Neural progenitor cell (in vitro differentiated cells): ENCODE data around the gene STK17B. TPM values are rescaled to one million over a fixed set of nuclear protein-coding genes. Genes with fewer than 3 reads are reported as not detected.

Source experiments
- DNase-seq: peaks from one replicate; pipeline ENCODE4 v3.0.0-alpha.2; 2016; ENCODE audit warnings: low spot score
- H2AFZ ChIP-seq: fragments of 200-600 bp; sonication (generic); replicated peaks from 2 replicates; pipeline ENCODE4 v1.6.1; 2016; ENCODE audit warnings: antibody characterized with exemption
- H3F3A ChIP-seq: fragments of 200-600 bp; sonication (generic); 2 replicates; pipeline ENCODE4 v1.6.1; 2016; ENCODE audit warnings: antibody characterized with exemption, low read depth
- H3K27ac ChIP-seq: fragments of 200-600 bp; sonication (generic); 2 replicates; pipeline ENCODE4 v1.5.1; 2016; ENCODE audit warnings: mild to moderate bottlenecking
- H3K27me3 ChIP-seq: fragments of 200-600 bp; sonication (generic); 2 replicates; pipeline ENCODE4 v1.6.1; 2016; ENCODE audit warnings: mild to moderate bottlenecking, moderate library complexity
- H3K36me3 ChIP-seq: fragments of 200-600 bp; sonication (generic); 2 replicates; pipeline ENCODE4 v1.5.1; 2016
- H3K4me1 ChIP-seq: fragments of 200-600 bp; sonication (generic); 2 replicates; pipeline ENCODE4 v1.6.1; 2016; ENCODE audit warnings: mixed run types
- H3K4me2 ChIP-seq: fragments of 200-600 bp; sonication (generic); 2 replicates; pipeline ENCODE4 v1.6.1; 2016
- H3K4me3 ChIP-seq: fragments of 200-600 bp; sonication (generic); 2 replicates; pipeline ENCODE4 v1.5.1; 2016
- H3K79me2 ChIP-seq: fragments of 200-600 bp; sonication (generic); 2 replicates; pipeline ENCODE4 v1.6.1; 2016; ENCODE audit warnings: low read depth
- H3K9ac ChIP-seq: fragments of 200-600 bp; sonication (generic); 2 replicates; pipeline ENCODE4 v1.6.1; 2016
- H3K9me3 ChIP-seq: fragments of 200-600 bp; sonication (generic); 2 replicates; pipeline ENCODE4 v1.5.1; 2016; ENCODE audit warnings: low read depth
- H4K20me1 ChIP-seq: fragments of 200-600 bp; sonication (generic); 2 replicates; pipeline ENCODE4 v1.6.1; 2016; ENCODE audit warnings: low read depth
- H3K27ac Mint-ChIP-seq: 3 replicates; pipeline ENCODE4 v1.8.0; 2021; ENCODE audit warnings: mixed read lengths
- H3K27me3 Mint-ChIP-seq: 2 replicates; pipeline ENCODE4 v1.8.0; 2022; ENCODE audit warnings: low read depth, mild to moderate bottlenecking, inconsistent platforms, moderate library complexity, mixed read lengths; ENCODE audit not compliant: insufficient read depth
- H3K36me3 Mint-ChIP-seq: 3 replicates; pipeline ENCODE4 v1.8.0; 2021; ENCODE audit warnings: mixed read lengths
- H3K4me1 Mint-ChIP-seq: 3 replicates; pipeline ENCODE4 v1.8.0; 2021; ENCODE audit warnings: mixed read lengths
- H3K4me3 Mint-ChIP-seq: 3 replicates; pipeline ENCODE4 v1.8.0; 2021; ENCODE audit warnings: mild to moderate bottlenecking, moderate library complexity, mixed read lengths
- H3K9me3 Mint-ChIP-seq: 3 replicates; pipeline ENCODE4 v1.8.0; 2020; ENCODE audit warnings: mixed read lengths
- CTCF ChIP-seq: fragments of 200-600 bp; sonication (generic); IDR thresholded peaks from 2 replicates; pipeline ENCODE4 v1.5.1; 2017; ENCODE audit warnings: antibody characterized with exemption, mild to moderate bottlenecking
- EZH2 ChIP-seq: fragments of 200-600 bp; sonication (generic); IDR thresholded peaks from 2 replicates; pipeline ENCODE4 v1.6.1; 2017; ENCODE audit warnings: antibody characterized with exemption, mild to moderate bottlenecking, moderate library complexity
- EZH2phosphoT487 ChIP-seq: fragments of 200-600 bp; sonication (generic); IDR thresholded peaks from 2 replicates; pipeline ENCODE4 v1.6.1; 2017; ENCODE audit warnings: antibody characterized with exemption
- total RNA-seq: library from RNA; depleted of rRNA; stranded (reverse); fragments of >200 nt; gene quantifications from 2 replicates; pipeline ENCODE4 v1.2.3, GENCODE V29; 2015; ENCODE audit warnings: low replicate concordance

STK17B gene
- total RNA-seq, 1 donor from 2014 or later: 35.4 TPM

- DNase-seq: no peak
- Histone ChIP-seq H3K9ac (no peak overlapping the region), H3K4me2 (no peak overlapping the region), H3K36me3 (no peaks in the 10 kb centered on the region), H3F3A (no peaks in the 10 kb centered on the region), H3K27me3 (no peaks in the 10 kb centered on the region), H2AFZ (no peak overlapping the region), H3K4me3 (no peak overlapping the region), H4K20me1 (no peaks in the 10 kb centered on the region), H3K4me1 (no peaks in the 10 kb centered on the region), H3K9me3 (no peaks in the 10 kb centered on the region), H3K79me2 (no peaks in the 10 kb centered on the region), H3K27ac (no peak overlapping the region)
- H3K36me3 Mint-ChIP-seq: no peaks in the 10 kb centered on the region
- no peak overlapping the region for H3K27ac Mint-ChIP-seq
- H3K4me1 Mint-ChIP-seq: peaks cover 3% of the 10 kb centered on the region
- H3K27me3 Mint-ChIP-seq: peaks cover 2% of the 10 kb centered on the region
- peaks cover 2% of the 10 kb centered on the region for H3K9me3 Mint-ChIP-seq
- H3K4me3 Mint-ChIP-seq: no peak overlapping the region
- TF ChIP-seq EZH2 (no peak), CTCF (no peak), EZH2phosphoT487 (no peak)
Observed at GRCh38 chr2:196183528-196184231, 12.3 kb upstream of the STK17B start.

- no peak for TF ChIP-seq EZH2phosphoT487
- TF ChIP-seq CTCF: no peak
- TF ChIP-seq EZH2: no peak
- H3K27me3 Mint-ChIP-seq: peaks cover 2% of the 10 kb centered on the region
- H3K36me3 ChIP-seq: no peaks in the 10 kb centered on the region
- H3K27ac Mint-ChIP-seq: no peak overlapping the region
- H3K9me3 ChIP-seq: no peaks in the 10 kb centered on the region
- peaks cover 2% of the 10 kb centered on the region for H3K9me3 Mint-ChIP-seq
- no peak overlapping the region for H2AFZ ChIP-seq
- H3K36me3 Mint-ChIP-seq: no peaks in the 10 kb centered on the region
- no peaks in the 10 kb centered on the region for H4K20me1 ChIP-seq
- no peak overlapping the region for H3K9ac ChIP-seq
- no peak overlapping the region for H3K4me3 ChIP-seq
- no peak overlapping the region for H3K4me3 Mint-ChIP-seq
- no peaks in the 10 kb centered on the region for H3K4me1 ChIP-seq
- H3K79me2 ChIP-seq: no peaks in the 10 kb centered on the region
- H3F3A ChIP-seq: no peaks in the 10 kb centered on the region
- DNase-seq: no peak
- no peaks in the 10 kb centered on the region for H3K27me3 ChIP-seq
- peaks cover 3% of the 10 kb centered on the region for H3K4me1 Mint-ChIP-seq
- no peak overlapping the region for H3K27ac ChIP-seq
- H3K4me2 ChIP-seq: no peak overlapping the region
Observed at GRCh38 chr2:196183172-196183473, 11.7 kb upstream of the STK17B start.

- Mint-ChIP-seq H3K9me3 (peaks cover 2% of the 10 kb centered on the region), H3K4me3 (no peak overlapping the region), H3K36me3 (no peaks in the 10 kb centered on the region), H3K4me1 (peaks cover 3% of the 10 kb centered on the region), H3K27ac (no peak overlapping the region), H3K27me3 (peaks cover 2% of the 10 kb centered on the region)
- no peaks in the 10 kb centered on the region for H3K27me3 ChIP-seq
- H2AFZ ChIP-seq: no peak overlapping the region
- H3K27ac ChIP-seq: no peak overlapping the region
- no peaks in the 10 kb centered on the region for H3K9me3 ChIP-seq
- no peaks in the 10 kb centered on the region for H3F3A ChIP-seq
- no peak overlapping the region for H3K9ac ChIP-seq
- TF ChIP-seq EZH2phosphoT487: no peak
- TF ChIP-seq EZH2: no peak
- TF ChIP-seq CTCF: no peak
- H3K4me1 ChIP-seq: no peaks in the 10 kb centered on the region
- H4K20me1 ChIP-seq: no peaks in the 10 kb centered on the region
- no peak for DNase-seq
- H3K36me3 ChIP-seq: no peaks in the 10 kb centered on the region
- H3K4me2 ChIP-seq: no peak overlapping the region
- H3K79me2 ChIP-seq: no peaks in the 10 kb centered on the region
- no peak overlapping the region for H3K4me3 ChIP-seq
Observed at GRCh38 chr2:196182439-196183171, 11.2 kb upstream of the STK17B start.
